Left ventricle myocardium inferior (tissue), 1 donor: ENCODE results near the gene THRSP. TPM values are rescaled to one million over a fixed set of nuclear protein-coding genes. Genes with fewer than 3 reads are reported as not detected.
"Not testable (repeated sequence)": the region's sequence is repeated elsewhere in the genome, so short reads cannot be mapped to it uniquely, and the experiment has no call there.

Source experiments
- DNase-seq: peaks from one replicate; pipeline ENCODE4 v3.0.0-alpha.2; 2020
- H3K27ac ChIP-seq: fragments of 200-600 bp; replicated peaks from 2 replicates; pipeline ENCODE4 v1.8.0; 2021
- H3K27me3 ChIP-seq: fragments of 200-600 bp; 2 replicates; pipeline ENCODE4 v1.8.0; 2021; ENCODE audit warnings: low read depth
- H3K36me3 ChIP-seq: fragments of 200-600 bp; 2 replicates; pipeline ENCODE4 v1.8.0; 2021
- H3K4me1 ChIP-seq: fragments of 200-600 bp; 2 replicates; pipeline ENCODE4 v1.8.0; 2021
- H3K4me3 ChIP-seq: fragments of 200-600 bp; 2 replicates; pipeline ENCODE4 v1.8.0; 2021; ENCODE audit warnings: mild to moderate bottlenecking, moderate library complexity
- H3K9me3 ChIP-seq: fragments of 200-600 bp; replicated peaks from 2 replicates; pipeline ENCODE4 v1.8.0; 2021
- CTCF ChIP-seq: fragments of 200-600 bp; IDR thresholded peaks from 2 replicates; pipeline ENCODE4 v1.8.0; 2021; ENCODE audit warnings: antibody characterized with exemption, mild to moderate bottlenecking, borderline replicate concordance
- intact Hi-C: fragments of 100-400 bp; cut with micrococcal nuclease; formaldehyde crosslinking; loops from one replicate; pipeline ENCODE4 v1.11.0; 2022
- long read RNA-seq: library from polyadenylated mRNA; unstranded; transcript quantifications from one replicate; pipeline ENCODE4 v2.0.0, GENCODE V29; 2021
- total RNA-seq: library from RNA; stranded (reverse); fragmentation: NEBNext Ultra II Directional; extraction: Animal tissue kit (Norgen Biotek cat#: 25700); gene quantifications from one replicate; pipeline ENCODE4 v1.2.1, GENCODE V29; 2021
- donor health status: DM: no; HTN: yes; CAD: no; lungs with severe emphysema.

THRSP gene, protein sequence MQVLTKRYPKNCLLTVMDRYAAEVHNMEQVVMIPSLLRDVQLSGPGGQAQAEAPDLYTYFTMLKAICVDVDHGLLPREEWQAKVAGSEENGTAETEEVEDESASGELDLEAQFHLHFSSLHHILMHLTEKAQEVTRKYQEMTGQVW
- total RNA-seq = 0.25 TPM
- long read RNA-seq = 0 reads

- peaks cover 40% of the 10 kb centered on the region for H3K4me1 ChIP-seq
- no peaks in the 10 kb centered on the region for H3K9me3 ChIP-seq
- H3K27ac ChIP-seq = no peak within 1 kb of the TSS
- no peak for TF ChIP-seq CTCF
- peaks cover 10% of the 10 kb centered on the region for H3K36me3 ChIP-seq
- no peak within 1 kb of the TSS for H3K4me3 ChIP-seq
- no peak for DNase-seq
- intact Hi-C loops = no loop called here
- no peaks in the 10 kb centered on the region for H3K27me3 ChIP-seq
Measured at GRCh38 chr11:78063440-78064181, at the start of gene THRSP. TSS of gene THRSP (plus strand) at chr11:78063861. CDS start at chr11:78063882, 21 bp downstream.

DNA sequence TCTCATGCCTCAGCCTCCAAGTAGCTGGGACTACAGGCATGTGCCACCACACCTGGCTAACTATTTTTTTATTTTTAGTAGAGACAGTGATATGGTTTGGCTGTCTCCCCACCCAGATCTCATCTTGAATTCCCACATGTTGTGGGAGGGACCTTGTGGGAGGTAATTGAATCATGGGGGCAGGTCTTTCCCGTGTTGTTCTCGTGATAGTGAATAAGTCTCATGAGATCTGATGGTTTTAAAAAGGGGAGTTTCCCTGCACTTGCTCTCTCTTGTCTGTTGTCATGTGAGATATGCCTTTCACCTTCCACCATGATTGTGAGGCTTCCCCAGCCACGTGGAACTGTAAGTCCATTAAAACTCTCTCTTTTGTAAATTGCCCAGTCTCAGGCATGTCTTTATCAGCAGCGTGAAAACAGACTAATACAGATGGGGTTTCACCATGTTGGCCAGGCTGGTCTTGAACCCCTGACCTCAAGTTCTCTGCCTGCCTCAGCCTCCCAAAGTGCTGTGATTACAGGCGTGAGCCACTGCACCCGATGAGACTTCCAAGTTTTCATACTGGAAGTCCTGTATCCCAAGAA lies 48.6 kb upstream of the THRSP start:
- H3K27ac ChIP-seq, intact Hi-C loops, DNase-seq: not testable (repeated sequence)

DNA sequence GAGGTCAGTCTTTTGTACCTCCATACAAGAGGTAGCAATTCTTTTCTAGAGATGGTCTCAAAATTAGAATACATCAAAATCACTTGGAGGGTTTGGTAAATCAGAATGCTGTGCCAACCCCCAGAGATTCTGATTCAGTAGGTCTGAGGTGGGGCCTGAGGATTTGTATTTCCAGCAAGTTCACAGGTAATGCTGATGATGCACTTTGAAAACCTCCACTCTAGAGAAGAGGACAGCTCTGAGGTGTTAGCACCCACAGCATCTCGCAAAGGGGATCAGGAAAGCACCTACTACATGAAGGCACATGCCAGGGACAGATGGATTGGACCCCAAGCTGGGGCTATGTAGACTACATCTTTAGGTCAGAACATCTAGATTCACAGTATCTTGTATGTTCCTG lies 47.8 kb upstream of the THRSP start:
- no peak overlapping the region for H3K27ac ChIP-seq
- TF ChIP-seq CTCF = no peak
- DNase-seq = no peak

More for the DNA sequence above, 48.6 kb upstream of the THRSP start:
- not testable (repeated sequence) for H3K9me3 ChIP-seq, H3K27me3 ChIP-seq, H3K4me1 ChIP-seq, H3K4me3 ChIP-seq, H3K36me3 ChIP-seq

DNA sequence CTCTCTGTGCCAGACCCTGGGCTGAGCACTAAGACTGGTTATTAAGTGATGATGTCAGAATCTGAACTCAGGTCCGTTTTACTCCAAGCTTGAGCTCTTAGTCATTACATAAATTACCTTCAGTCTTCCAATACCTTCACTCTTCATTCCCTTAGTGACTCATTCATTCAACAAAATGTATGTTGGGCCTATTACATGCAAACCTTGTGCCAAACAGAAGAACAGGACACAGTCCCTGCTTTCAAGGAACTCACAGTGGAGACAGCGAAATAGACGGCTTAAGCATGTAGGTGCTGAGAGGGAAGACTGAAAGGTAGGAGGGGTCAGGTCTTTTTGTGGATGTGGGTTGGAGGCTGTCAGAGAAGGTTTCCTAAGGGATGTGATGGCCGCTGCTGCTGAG lies 43.9 kb upstream of the THRSP start:
- no peak for DNase-seq
- Histone ChIP-seq H3K4me3 (no peak overlapping the region), H3K27ac (no peak overlapping the region), H3K4me1 (peaks cover 8% of the 10 kb centered on the region), H3K9me3 (no peaks in the 10 kb centered on the region), H3K36me3 (no peaks in the 10 kb centered on the region), H3K27me3 (peaks cover 17% of the 10 kb centered on the region)
- TF ChIP-seq CTCF = no peak
- intact Hi-C loops = no loop called here

More for the DNA sequence above, 47.8 kb upstream of the THRSP start:
- no peaks in the 10 kb centered on the region for H3K4me1 ChIP-seq
- H3K27me3 ChIP-seq = no peaks in the 10 kb centered on the region
- intact Hi-C loops = no loop called here
- no peaks in the 10 kb centered on the region for H3K36me3 ChIP-seq
- no peaks in the 10 kb centered on the region for H3K9me3 ChIP-seq
- H3K4me3 ChIP-seq = no peak overlapping the region

GRCh38 chr11:78020246-78020645 lies 43.4 kb upstream of the THRSP start:
- Histone ChIP-seq H3K27me3 (peaks cover 17% of the 10 kb centered on the region), H3K9me3 (no peaks in the 10 kb centered on the region), H3K36me3 (no peaks in the 10 kb centered on the region), H3K4me3 (no peak overlapping the region), H3K4me1 (peaks cover 8% of the 10 kb centered on the region), H3K27ac (no peak overlapping the region)
- no peak for TF ChIP-seq CTCF
- no peak for DNase-seq
- intact Hi-C loops = no loop called here

DNA sequence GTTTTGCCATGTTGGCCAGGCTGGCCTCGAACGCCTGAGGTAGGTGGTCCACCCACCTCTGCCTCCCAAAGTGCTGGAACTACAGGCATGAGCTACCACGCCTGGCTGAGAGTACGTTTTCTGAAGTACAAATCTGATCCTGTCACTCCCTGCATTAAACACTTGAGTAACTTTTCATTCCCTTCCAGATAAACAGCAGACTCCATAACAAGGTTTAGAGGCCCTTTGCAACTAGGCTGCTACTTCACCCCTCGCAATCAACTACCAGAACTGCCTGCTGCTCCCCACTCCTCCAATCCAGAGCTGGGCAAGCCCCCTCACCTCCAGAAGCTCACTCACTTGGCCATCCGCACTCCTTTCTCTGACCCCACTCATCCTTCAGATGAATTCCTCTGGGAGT lies 42.0 kb upstream of the THRSP start:
- peaks cover 17% of the 10 kb centered on the region for H3K27me3 ChIP-seq
- intact Hi-C loops = no loop called here

More for the DNA sequence above, 42.0 kb upstream of the THRSP start:
- no peak for TF ChIP-seq CTCF
- no peaks in the 10 kb centered on the region for H3K36me3 ChIP-seq
- no peak overlapping the region for H3K4me3 ChIP-seq
- H3K9me3 ChIP-seq = no peaks in the 10 kb centered on the region
- DNase-seq = no peak
- no peak overlapping the region for H3K27ac ChIP-seq
- H3K4me1 ChIP-seq = peaks cover 8% of the 10 kb centered on the region
